ENCODE measurements around the gene REXO2. TPM values are rescaled to one million over a fixed set of nuclear protein-coding genes. Genes with fewer than 3 reads are reported as not detected.

Gene REXO2
- total and polyA plus RNA-seq, 2 of the 8 experiments (the other 6 are each of a cell fraction or from before 2014, with no cell fraction given) = 111 to 114 TPM

GRCh38 chr11:114430290-114430689, 9.0 kb upstream of the REXO2 start (continued):
- TF ChIP-seq CTCF (IDR thresholded peaks at IDR 0.05; ENCODE audit: control extremely low read depth in 1 of 3, insufficient read depth in 1 of 3, low read depth in 1 of 3, low read length in 3 of 3) (no peak), ATF2 (IDR thresholded peaks at IDR 0.05; ENCODE audit: low read length) (no peak), KDM1A (IDR thresholded peaks at IDR 0.05; ENCODE audit: borderline replicate concordance, low read length) (no peak)

All from H1 (cell line).